ENCODE results near the gene BBS9. TPM values are rescaled to one million over a fixed set of nuclear protein-coding genes. Genes with fewer than 3 reads are reported as not detected.

Gene BBS9
- total RNA-seq, 1 experiment from 2014 or later = 9.4 TPM

- Mint-ChIP-seq H3K27me3 (ENCODE audit: unreplicated experiment) (no peaks in the 10 kb centered on the region), H3K4me3 (ENCODE audit: low read depth, unreplicated experiment) (no peak overlapping the region), H3K4me1 (ENCODE audit: low read depth, unreplicated experiment) (no peaks in the 10 kb centered on the region), H3K9me3 (ENCODE audit: low read depth, unreplicated experiment) (peaks cover 13% of the 10 kb centered on the region), H3K27ac (ENCODE audit: unreplicated experiment) (no peak overlapping the region), H3K36me3 (ENCODE audit: insufficient read depth, unreplicated experiment) (no peaks in the 10 kb centered on the region)
- no peak for TF ChIP-seq CTCF (IDR thresholded peaks at IDR 0.05; ENCODE audit: unreplicated experiment)
- intact Hi-C loops (cut with micrococcal nuclease; ENCODE audit: unreplicated experiment) = no loop called here
- no TSS peak for BruUV-seq (replicated peaks)
- DNase-seq = no peak
- CTCF ChIA-PET = interaction anchor here (0.6 kb wide), 1 partner anchor 442 kb away, joined by 7 read pairs; no protein-coding TSS in a partner anchor
Observed at GRCh38 chr7:33276325-33276724, 147.0 kb downstream of the BBS9 start.

- CTCF ChIA-PET = no interaction called here
- BruUV-seq (replicated peaks) = no TSS peak
- intact Hi-C loops (cut with micrococcal nuclease; ENCODE audit: unreplicated experiment) = no loop called here
- Mint-ChIP-seq H3K36me3 (ENCODE audit: insufficient read depth, unreplicated experiment) (no peaks in the 10 kb centered on the region), H3K9me3 (ENCODE audit: low read depth, unreplicated experiment) (peaks cover 9% of the 10 kb centered on the region), H3K4me1 (ENCODE audit: low read depth, unreplicated experiment) (no peaks in the 10 kb centered on the region), H3K27ac (ENCODE audit: unreplicated experiment) (no peak overlapping the region), H3K27me3 (ENCODE audit: unreplicated experiment) (no peaks in the 10 kb centered on the region), H3K4me3 (ENCODE audit: low read depth, unreplicated experiment) (no peak overlapping the region)
- DNase-seq = no peak
- no peak for TF ChIP-seq CTCF (IDR thresholded peaks at IDR 0.05; ENCODE audit: unreplicated experiment)
Observed at GRCh38 chr7:33276729-33277128, 147.4 kb downstream of the BBS9 start.

GRCh38 chr7:33278095-33278494 is 148.7 kb downstream of the BBS9 start:
- H3K36me3 Mint-ChIP-seq (ENCODE audit: insufficient read depth, unreplicated experiment) = no peaks in the 10 kb centered on the region
- H3K4me3 Mint-ChIP-seq (ENCODE audit: low read depth, unreplicated experiment) = no peak overlapping the region
- no peaks in the 10 kb centered on the region for H3K4me1 Mint-ChIP-seq (ENCODE audit: low read depth, unreplicated experiment)
- TF ChIP-seq CTCF (IDR thresholded peaks at IDR 0.05; ENCODE audit: unreplicated experiment) = no peak
- H3K27ac Mint-ChIP-seq (ENCODE audit: unreplicated experiment) = no peak overlapping the region
- H3K9me3 Mint-ChIP-seq (ENCODE audit: low read depth, unreplicated experiment) = peaks cover 9% of the 10 kb centered on the region
- no peak for DNase-seq
- no peaks in the 10 kb centered on the region for H3K27me3 Mint-ChIP-seq (ENCODE audit: unreplicated experiment)
- BruUV-seq (replicated peaks) = no TSS peak
- intact Hi-C loops (cut with micrococcal nuclease; ENCODE audit: unreplicated experiment) = no loop called here
- CTCF ChIA-PET = no interaction called here

GRCh38 chr7:33286501-33286900 is 157.1 kb downstream of the BBS9 start:
- BruUV-seq (replicated peaks) = no TSS peak
- TF ChIP-seq CTCF (IDR thresholded peaks at IDR 0.05; ENCODE audit: unreplicated experiment) = no peak
- H3K4me3 Mint-ChIP-seq (ENCODE audit: low read depth, unreplicated experiment) = no peak overlapping the region
- CTCF ChIA-PET = interaction anchor here (1.0 kb wide), 1 partner anchor 17 kb away, joined by 5 read pairs; no protein-coding TSS in a partner anchor
- peaks cover 2% of the 10 kb centered on the region for H3K9me3 Mint-ChIP-seq (ENCODE audit: low read depth, unreplicated experiment)
- no peaks in the 10 kb centered on the region for H3K36me3 Mint-ChIP-seq (ENCODE audit: insufficient read depth, unreplicated experiment)
- no peak overlapping the region for H3K27ac Mint-ChIP-seq (ENCODE audit: unreplicated experiment)
- H3K4me1 Mint-ChIP-seq (ENCODE audit: low read depth, unreplicated experiment) = no peaks in the 10 kb centered on the region
- H3K27me3 Mint-ChIP-seq (ENCODE audit: unreplicated experiment) = no peaks in the 10 kb centered on the region
- DNase-seq = no peak
- intact Hi-C loops (cut with micrococcal nuclease; ENCODE audit: unreplicated experiment) = no loop called here

Data from Calu3 (cell line).